Endothelial cell (in vitro differentiated cells): ENCODE measurements around the gene PLEKHH1. TPM values are rescaled to one million over a fixed set of nuclear protein-coding genes. Genes with fewer than 3 reads are reported as not detected.

ENCODE experiments used
- DNase-seq: peaks from one replicate; pipeline ENCODE4 v3.0.0; 2021; ENCODE audit warnings: low spot score
- H3K27ac Mint-ChIP-seq: one replicate; pipeline ENCODE4 v1.8.0; 2021; ENCODE audit warnings: mixed read lengths, inconsistent platforms; ENCODE audit not compliant: unreplicated experiment
- H3K27me3 Mint-ChIP-seq: one replicate; pipeline ENCODE4 v1.8.0; 2021; ENCODE audit warnings: mild to moderate bottlenecking, moderate library complexity, mixed read lengths, inconsistent platforms; ENCODE audit not compliant: unreplicated experiment
- H3K36me3 Mint-ChIP-seq: one replicate; pipeline ENCODE4 v1.8.0; 2021; ENCODE audit warnings: mild to moderate bottlenecking, low read depth, mixed read lengths, inconsistent platforms; ENCODE audit not compliant: unreplicated experiment
- H3K4me1 Mint-ChIP-seq: one replicate; pipeline ENCODE4 v1.8.0; 2021; ENCODE audit warnings: mild to moderate bottlenecking, mixed read lengths, inconsistent platforms; ENCODE audit not compliant: unreplicated experiment
- H3K4me3 Mint-ChIP-seq: one replicate; pipeline ENCODE4 v1.8.0; 2021; ENCODE audit warnings: mild to moderate bottlenecking, mixed read lengths, inconsistent platforms; ENCODE audit not compliant: unreplicated experiment
- H3K9me3 Mint-ChIP-seq: one replicate; pipeline ENCODE4 v1.8.0; 2021; ENCODE audit warnings: mixed read lengths, inconsistent platforms; ENCODE audit not compliant: unreplicated experiment
- total RNA-seq: library from RNA; stranded (reverse); fragmentation: NEBNext Ultra II Directional; extraction: Animal tissue kit (Norgen Biotek cat#: 25700); gene quantifications from one replicate; pipeline ENCODE4 v1.2.1, GENCODE V29; 2021; ENCODE audit not compliant: unreplicated experiment
- TF ChIP-seq, protein P1 (sequence below): fragments of 200-600 bp; sonication (generic); IDR thresholded peaks from one replicate; pipeline ENCODE4 v1.5.0; 2021; ENCODE audit warnings: antibody characterized with exemption; ENCODE audit not compliant: unreplicated experiment

PLEKHH1 gene
- total RNA-seq, 1 donor from 2014 or later: 9.5 TPM

DNA sequence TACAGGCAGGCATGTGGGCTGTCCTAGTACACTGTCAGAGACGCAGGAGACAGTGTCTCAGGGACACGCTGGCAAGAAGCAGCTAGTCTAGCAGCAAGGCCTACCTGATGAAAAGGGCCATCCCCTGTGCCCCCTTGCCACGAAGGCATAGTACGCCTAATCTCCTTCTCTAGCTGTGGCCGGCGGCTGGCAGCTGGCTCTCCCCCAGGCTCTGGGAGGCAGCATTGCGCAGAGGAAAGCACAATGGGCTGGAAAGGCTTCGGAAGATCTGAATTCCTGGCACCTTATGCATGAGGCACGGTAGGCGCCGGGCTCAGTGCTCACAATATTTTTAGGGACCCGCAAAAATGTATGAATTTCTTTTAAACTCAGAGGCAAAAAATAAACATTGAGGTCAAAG is 16.0 kb upstream of the PLEKHH1 start:
- H3K4me1 Mint-ChIP-seq: peaks cover 7% of the 10 kb centered on the region
- no peaks in the 10 kb centered on the region for H3K9me3 Mint-ChIP-seq
- no peaks in the 10 kb centered on the region for H3K36me3 Mint-ChIP-seq
- peaks cover 11% of the 10 kb centered on the region for H3K27me3 Mint-ChIP-seq
- no peak overlapping the region for H3K27ac Mint-ChIP-seq
- no peak overlapping the region for H3K4me3 Mint-ChIP-seq
- TF ChIP-seq, protein P1, sequence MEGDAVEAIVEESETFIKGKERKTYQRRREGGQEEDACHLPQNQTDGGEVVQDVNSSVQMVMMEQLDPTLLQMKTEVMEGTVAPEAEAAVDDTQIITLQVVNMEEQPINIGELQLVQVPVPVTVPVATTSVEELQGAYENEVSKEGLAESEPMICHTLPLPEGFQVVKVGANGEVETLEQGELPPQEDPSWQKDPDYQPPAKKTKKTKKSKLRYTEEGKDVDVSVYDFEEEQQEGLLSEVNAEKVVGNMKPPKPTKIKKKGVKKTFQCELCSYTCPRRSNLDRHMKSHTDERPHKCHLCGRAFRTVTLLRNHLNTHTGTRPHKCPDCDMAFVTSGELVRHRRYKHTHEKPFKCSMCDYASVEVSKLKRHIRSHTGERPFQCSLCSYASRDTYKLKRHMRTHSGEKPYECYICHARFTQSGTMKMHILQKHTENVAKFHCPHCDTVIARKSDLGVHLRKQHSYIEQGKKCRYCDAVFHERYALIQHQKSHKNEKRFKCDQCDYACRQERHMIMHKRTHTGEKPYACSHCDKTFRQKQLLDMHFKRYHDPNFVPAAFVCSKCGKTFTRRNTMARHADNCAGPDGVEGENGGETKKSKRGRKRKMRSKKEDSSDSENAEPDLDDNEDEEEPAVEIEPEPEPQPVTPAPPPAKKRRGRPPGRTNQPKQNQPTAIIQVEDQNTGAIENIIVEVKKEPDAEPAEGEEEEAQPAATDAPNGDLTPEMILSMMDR: no peak
- DNase-seq: peak; percentile 26

- Mint-ChIP-seq H3K36me3 (no peaks in the 10 kb centered on the region), H3K27me3 (peaks cover 8% of the 10 kb centered on the region), H3K27ac (no peak overlapping the region), H3K4me1 (peaks cover 7% of the 10 kb centered on the region), H3K9me3 (no peaks in the 10 kb centered on the region), H3K4me3 (no peak overlapping the region)
- no peak for DNase-seq
- TF ChIP-seq, protein P1: no peak
Measured at GRCh38 chr14:67519406-67519805, 13.7 kb upstream of the PLEKHH1 start.

DNA sequence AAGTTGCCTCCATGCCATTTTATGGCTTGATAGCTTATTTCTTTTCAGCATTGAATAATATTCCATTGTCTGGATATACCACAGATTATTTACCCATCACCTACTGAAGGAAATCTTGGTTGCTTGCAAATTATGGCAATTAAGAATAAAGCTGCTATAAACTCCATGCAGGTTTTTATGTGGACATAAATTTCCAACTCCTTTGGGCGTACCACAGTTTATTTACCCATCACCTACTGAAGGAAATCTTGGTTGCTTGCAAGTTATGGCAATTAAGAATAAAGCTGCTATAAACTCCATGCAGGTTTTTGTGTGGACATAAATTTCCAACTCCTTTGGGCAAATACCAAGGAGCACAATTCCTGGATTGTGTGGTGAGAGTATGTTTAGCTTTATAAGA is 12.6 kb upstream of the PLEKHH1 start:
- no peak overlapping the region for H3K4me3 Mint-ChIP-seq
- no peaks in the 10 kb centered on the region for H3K36me3 Mint-ChIP-seq
- H3K27ac Mint-ChIP-seq: no peak overlapping the region
- no peaks in the 10 kb centered on the region for H3K9me3 Mint-ChIP-seq
- peaks cover 7% of the 10 kb centered on the region for H3K4me1 Mint-ChIP-seq
- peaks cover 8% of the 10 kb centered on the region for H3K27me3 Mint-ChIP-seq
- TF ChIP-seq, protein P1: no peak
- no peak for DNase-seq

- TF ChIP-seq, protein P1: no peak
- Mint-ChIP-seq H3K27me3 (peaks cover 4% of the 10 kb centered on the region), H3K4me3 (no peak overlapping the region), H3K4me1 (no peaks in the 10 kb centered on the region), H3K36me3 (no peaks in the 10 kb centered on the region), H3K9me3 (no peaks in the 10 kb centered on the region), H3K27ac (no peak overlapping the region)
- no peak for DNase-seq
Measured at GRCh38 chr14:67522270-67522669, 10.8 kb upstream of the PLEKHH1 start.

DNA sequence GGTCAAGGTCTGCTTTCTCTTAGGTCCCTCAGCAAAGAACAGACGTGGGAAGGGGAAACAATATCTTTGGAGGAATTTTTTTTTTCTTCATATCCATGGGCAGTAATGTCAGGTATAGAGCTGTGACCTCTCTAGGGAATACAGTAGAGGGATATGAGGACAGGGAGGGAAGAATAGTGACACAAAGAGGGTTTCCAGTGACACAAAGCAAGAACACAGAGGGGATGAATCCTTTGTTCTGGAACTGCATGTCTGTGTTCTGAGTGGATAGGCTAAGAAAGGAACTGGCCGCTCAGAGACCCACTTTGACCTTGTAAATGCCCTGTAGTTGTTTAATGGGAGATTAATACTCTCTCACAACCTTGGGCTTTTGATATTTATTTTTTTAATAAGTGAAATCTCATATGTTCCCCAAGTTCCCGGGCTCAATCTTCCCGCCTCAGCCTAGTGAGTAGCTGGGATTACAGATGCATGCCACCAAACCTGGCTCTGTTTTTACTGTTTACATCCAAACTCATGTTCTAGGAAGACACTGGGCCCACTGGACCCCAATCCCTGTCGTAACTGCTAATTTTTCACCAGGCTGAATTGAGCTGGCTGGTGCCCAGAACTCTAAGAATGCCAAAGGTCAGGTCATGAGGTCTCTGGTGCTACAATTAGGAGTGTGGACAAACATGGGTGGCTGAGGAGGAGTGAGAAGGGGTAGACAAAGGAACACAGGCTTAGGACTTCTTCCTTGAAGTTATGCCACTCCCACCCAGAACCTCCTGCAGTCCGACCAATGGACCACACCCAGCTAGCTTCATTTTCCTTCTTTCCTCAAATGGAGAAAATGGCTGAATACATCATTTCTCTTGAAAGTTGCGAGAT is 9.1 kb upstream of the PLEKHH1 start:
- H3K27me3 Mint-ChIP-seq: peaks cover 4% of the 10 kb centered on the region
- TF ChIP-seq, protein P1: no peak
- no peak for DNase-seq
- no peak overlapping the region for H3K27ac Mint-ChIP-seq
- H3K4me1 Mint-ChIP-seq: no peaks in the 10 kb centered on the region
- H3K4me3 Mint-ChIP-seq: no peak overlapping the region
- no peaks in the 10 kb centered on the region for H3K9me3 Mint-ChIP-seq
- H3K36me3 Mint-ChIP-seq: no peaks in the 10 kb centered on the region
